Neural cell (in vitro differentiated cells): ENCODE data around the gene ITGAE. TPM values are rescaled to one million over a fixed set of nuclear protein-coding genes. Genes with fewer than 3 reads are reported as not detected.
"Not testable (repeated sequence)": the region's sequence is repeated elsewhere in the genome, so short reads cannot be mapped to it uniquely, and the experiment has no call there.

ENCODE experiments used
- H2AFZ ChIP-seq: fragments of 200-600, 300-800 bp; sonication (generic), shearing (Covaris generic); 2 replicates; pipeline ENCODE4 v1.6.0; 2014; ENCODE audit warnings: low read depth, mild to moderate bottlenecking, antibody characterized with exemption, low read length, moderate library complexity
- H3F3A ChIP-seq: fragments of 200-600 bp; shearing (Covaris generic); 2 replicates; pipeline ENCODE4 v1.6.1; 2016; ENCODE audit warnings: mild to moderate bottlenecking, moderate library complexity, mixed read lengths, antibody characterized with exemption, low read length; ENCODE audit not compliant: insufficient read depth, poor library complexity, severe bottlenecking
- H3K27ac ChIP-seq: fragments of 200-600, 300-800 bp; sonication (generic), shearing (Covaris generic); 2 replicates; pipeline ENCODE4 v1.5.1; 2014; ENCODE audit warnings: mild to moderate bottlenecking, low read length, moderate library complexity
- H3K27me3 ChIP-seq: fragments of 300-800, 200-600 bp; sonication (generic), shearing (Covaris generic); 2 replicates; pipeline ENCODE4 v1.6.0; 2014; ENCODE audit warnings: mild to moderate bottlenecking, low read depth, low read length, moderate library complexity; ENCODE audit not compliant: insufficient read depth
- H3K36me3 ChIP-seq: fragments of 300-800, 200-600 bp; sonication (generic), shearing (Covaris generic); 2 replicates; pipeline ENCODE4 v1.5.1; 2014; ENCODE audit warnings: mild to moderate bottlenecking, antibody characterized with exemption, low read length, moderate library complexity; ENCODE audit not compliant: insufficient read depth
- H3K4me2 ChIP-seq: fragments of 300-800, 200-600 bp; sonication (generic), shearing (Covaris generic); 2 replicates; pipeline ENCODE4 v1.6.0; 2014; ENCODE audit warnings: mild to moderate bottlenecking, low read length
- H3K4me3 ChIP-seq: fragments of 300-800, 200-600 bp; sonication (generic), shearing (Covaris generic); 2 replicates; pipeline ENCODE4 v1.5.1; 2014; ENCODE audit warnings: mild to moderate bottlenecking, low read length, moderate library complexity
- H3K79me2 ChIP-seq: fragments of 200-600 bp; shearing (Covaris generic); replicated peaks from 2 replicates; pipeline ENCODE4 v1.6.0; 2014; ENCODE audit warnings: mild to moderate bottlenecking, low read length, moderate library complexity; ENCODE audit not compliant: insufficient read depth
- H3K9ac ChIP-seq: fragments of 300-800, 200-600 bp; sonication (generic), shearing (Covaris generic); 2 replicates; pipeline ENCODE4 v1.6.1; 2016; ENCODE audit warnings: mild to moderate bottlenecking, low read length, mixed read lengths
- H3K9me2 ChIP-seq: fragments of 200-600 bp; shearing (Covaris generic); 2 replicates; pipeline ENCODE4 v1.6.1; 2016; ENCODE audit warnings: mild to moderate bottlenecking, low read length, mixed read lengths; ENCODE audit not compliant: insufficient read depth
- H3K9me3 ChIP-seq: fragments of 200-600, 300-800 bp; sonication (generic), shearing (Covaris generic); 2 replicates; pipeline ENCODE4 v1.6.1; 2016; ENCODE audit warnings: mild to moderate bottlenecking, mixed run types, low read length, moderate library complexity, mixed read lengths
- H4K20me1 ChIP-seq: fragments of 200-600 bp; shearing (Covaris generic); 2 replicates; pipeline ENCODE4 v1.6.1; 2016; ENCODE audit warnings: mild to moderate bottlenecking, mixed run types; ENCODE audit not compliant: insufficient read depth
- EP300 ChIP-seq: fragments of 450-650 bp; conservative IDR thresholded peaks from 2 replicates; pipeline ENCODE4 v1.6.1; 2014; ENCODE audit warnings: antibody characterized with exemption, mild to moderate bottlenecking, moderate library complexity; ENCODE audit not compliant: poor library complexity, severe bottlenecking
- EZH2 ChIP-seq: fragments of 200-600, 300-800 bp; shearing (Covaris generic), sonication (generic); IDR thresholded peaks from 2 replicates; pipeline ENCODE4 v1.6.1; 2014; ENCODE audit warnings: antibody characterized with exemption, low read length, borderline replicate concordance, mild to moderate bottlenecking; ENCODE audit not compliant: insufficient read depth, poor library complexity, severe bottlenecking
- MXI1 ChIP-seq: fragments of 450-650 bp; conservative IDR thresholded peaks from 2 replicates; pipeline ENCODE4 v1.6.1; 2014; ENCODE audit warnings: antibody characterized with exemption, mild to moderate bottlenecking; ENCODE audit not compliant: poor library complexity, severe bottlenecking
- POLR2AphosphoS5 ChIP-seq: IDR thresholded peaks from 2 replicates; pipeline ENCODE4 v1.6.1; 2012
- RAD21 ChIP-seq: fragments of 450-650 bp; conservative IDR thresholded peaks from 2 replicates; pipeline ENCODE4 v1.6.1; 2014; ENCODE audit warnings: antibody characterized with exemption, mild to moderate bottlenecking, moderate library complexity
- SMC3 ChIP-seq: fragments of 450-650 bp; conservative IDR thresholded peaks from 2 replicates; pipeline ENCODE4 v1.6.1; 2014; ENCODE audit warnings: antibody characterized with exemption, mild to moderate bottlenecking, moderate library complexity; ENCODE audit not compliant: poor library complexity
- TAF1 ChIP-seq: IDR thresholded peaks from 2 replicates; pipeline ENCODE4 v1.6.1; 2012; ENCODE audit warnings: low read depth
- polyA plus RNA-seq: library from polyadenylated mRNA; depleted of rRNA; stranded (reverse); fragments of >200 nt; gene quantifications from 2 replicates; pipeline ENCODE4 v1.2.3, GENCODE V29; 2014
- TF ChIP-seq, protein P1 (sequence below): IDR thresholded peaks from 2 replicates; pipeline ENCODE4 v1.6.1; 2012; ENCODE audit warnings: borderline replicate concordance
- TF ChIP-seq, protein P2 (sequence below): fragments of 450-650 bp; IDR thresholded peaks from 2 replicates; pipeline ENCODE4 v1.5.1; 2014; ENCODE audit warnings: antibody characterized with exemption, mild to moderate bottlenecking, moderate library complexity; ENCODE audit not compliant: poor library complexity, severe bottlenecking

ITGAE gene
- polyA plus RNA-seq, 1 donor from 2014 or later, result 169 TPM

DNA sequence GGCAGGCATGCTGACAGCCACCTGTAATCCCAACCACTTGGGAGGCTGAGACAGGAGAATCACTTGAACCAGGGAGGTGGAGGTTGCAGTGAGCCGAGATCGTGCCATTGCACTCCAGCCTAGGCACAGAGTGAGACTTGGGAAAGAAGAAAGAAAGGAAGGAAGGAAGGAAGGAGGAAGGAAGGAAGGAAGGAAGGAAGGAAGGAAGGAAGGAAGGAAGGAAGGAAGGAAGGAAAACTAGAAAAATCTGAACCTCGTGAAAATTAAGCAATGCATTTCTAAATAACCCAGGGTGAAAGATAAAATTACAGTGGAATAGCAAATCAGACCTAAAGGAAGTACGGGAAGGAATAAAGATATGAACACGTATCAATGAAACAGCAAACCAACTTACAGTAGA, 15.7 kb downstream of the ITGAE start:
- H3F3A ChIP-seq, result not testable (repeated sequence)

DNA sequence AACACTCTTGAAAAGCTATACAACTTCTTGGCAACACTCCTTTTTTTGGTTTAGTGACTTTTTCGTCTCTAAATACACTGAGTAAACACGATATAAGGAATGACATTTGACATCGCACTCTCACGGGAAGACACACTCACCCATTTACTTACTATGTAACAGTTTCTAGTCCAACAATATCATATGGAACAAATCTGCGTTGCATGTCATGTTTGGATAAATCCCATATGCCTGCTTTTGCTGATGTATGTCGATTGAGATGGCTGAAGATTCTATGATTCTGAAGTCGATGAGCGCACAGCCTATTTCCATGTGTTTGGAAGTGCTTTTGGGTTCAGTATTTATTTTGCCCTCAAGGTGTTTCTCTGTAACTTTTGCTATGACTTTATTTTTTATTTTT, 18.2 kb downstream of the ITGAE start:
- no peaks in the 10 kb centered on the region for H3K36me3 ChIP-seq

More for the DNA sequence above, 15.7 kb downstream of the ITGAE start:
- not testable (repeated sequence) for H3K4me2 ChIP-seq, H3K27ac ChIP-seq, H3K27me3 ChIP-seq, H3K9ac ChIP-seq, H3K9me2 ChIP-seq, H4K20me1 ChIP-seq, H3K36me3 ChIP-seq, H3K4me3 ChIP-seq, H3K9me3 ChIP-seq, H3K79me2 ChIP-seq, H2AFZ ChIP-seq

DNA sequence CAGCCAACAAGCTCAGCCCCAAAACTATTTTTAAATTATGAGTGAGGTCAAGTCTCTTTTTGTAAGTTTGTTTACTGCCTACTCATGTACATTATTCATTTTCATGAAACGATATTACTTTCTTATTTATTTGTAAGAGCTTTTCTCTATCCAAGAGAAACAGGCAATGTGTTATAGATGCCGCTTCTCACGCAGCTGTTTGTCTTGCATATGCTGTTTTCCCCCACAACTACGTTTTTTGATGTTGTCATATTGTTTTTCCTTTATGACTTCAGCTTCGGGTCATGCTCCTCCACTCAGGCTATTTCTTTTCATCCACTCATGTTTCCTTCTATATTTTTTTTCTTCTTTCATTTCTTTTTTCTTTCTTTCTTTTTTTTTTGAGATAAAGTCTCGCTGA, 20.0 kb downstream of the ITGAE start:
- H3K27me3 ChIP-seq, result no peaks in the 10 kb centered on the region
- no peak overlapping the region for H3K4me2 ChIP-seq
- no peaks in the 10 kb centered on the region for H4K20me1 ChIP-seq
- no peaks in the 10 kb centered on the region for H3K79me2 ChIP-seq
- H3K9me2 ChIP-seq, result no peaks in the 10 kb centered on the region
- H3F3A ChIP-seq, result no peaks in the 10 kb centered on the region
- no peak overlapping the region for H3K27ac ChIP-seq
- no peaks in the 10 kb centered on the region for H3K36me3 ChIP-seq
- no peak overlapping the region for H3K4me3 ChIP-seq
- no peaks in the 10 kb centered on the region for H3K9me3 ChIP-seq
- no peak overlapping the region for H3K9ac ChIP-seq
- H2AFZ ChIP-seq, result no peak overlapping the region
- TF ChIP-seq EZH2 (no peak), EP300 (no peak), TAF1 (no peak), SMC3 (no peak)
- TF ChIP-seq, protein P1, sequence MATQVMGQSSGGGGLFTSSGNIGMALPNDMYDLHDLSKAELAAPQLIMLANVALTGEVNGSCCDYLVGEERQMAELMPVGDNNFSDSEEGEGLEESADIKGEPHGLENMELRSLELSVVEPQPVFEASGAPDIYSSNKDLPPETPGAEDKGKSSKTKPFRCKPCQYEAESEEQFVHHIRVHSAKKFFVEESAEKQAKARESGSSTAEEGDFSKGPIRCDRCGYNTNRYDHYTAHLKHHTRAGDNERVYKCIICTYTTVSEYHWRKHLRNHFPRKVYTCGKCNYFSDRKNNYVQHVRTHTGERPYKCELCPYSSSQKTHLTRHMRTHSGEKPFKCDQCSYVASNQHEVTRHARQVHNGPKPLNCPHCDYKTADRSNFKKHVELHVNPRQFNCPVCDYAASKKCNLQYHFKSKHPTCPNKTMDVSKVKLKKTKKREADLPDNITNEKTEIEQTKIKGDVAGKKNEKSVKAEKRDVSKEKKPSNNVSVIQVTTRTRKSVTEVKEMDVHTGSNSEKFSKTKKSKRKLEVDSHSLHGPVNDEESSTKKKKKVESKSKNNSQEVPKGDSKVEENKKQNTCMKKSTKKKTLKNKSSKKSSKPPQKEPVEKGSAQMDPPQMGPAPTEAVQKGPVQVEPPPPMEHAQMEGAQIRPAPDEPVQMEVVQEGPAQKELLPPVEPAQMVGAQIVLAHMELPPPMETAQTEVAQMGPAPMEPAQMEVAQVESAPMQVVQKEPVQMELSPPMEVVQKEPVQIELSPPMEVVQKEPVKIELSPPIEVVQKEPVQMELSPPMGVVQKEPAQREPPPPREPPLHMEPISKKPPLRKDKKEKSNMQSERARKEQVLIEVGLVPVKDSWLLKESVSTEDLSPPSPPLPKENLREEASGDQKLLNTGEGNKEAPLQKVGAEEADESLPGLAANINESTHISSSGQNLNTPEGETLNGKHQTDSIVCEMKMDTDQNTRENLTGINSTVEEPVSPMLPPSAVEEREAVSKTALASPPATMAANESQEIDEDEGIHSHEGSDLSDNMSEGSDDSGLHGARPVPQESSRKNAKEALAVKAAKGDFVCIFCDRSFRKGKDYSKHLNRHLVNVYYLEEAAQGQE, result no peak

More for the DNA sequence above, 18.2 kb downstream of the ITGAE start:
- Histone ChIP-seq H3K4me2 (no peak overlapping the region), H3K9me3 (no peaks in the 10 kb centered on the region), H3K79me2 (no peaks in the 10 kb centered on the region), H4K20me1 (no peaks in the 10 kb centered on the region), H3K27ac (no peak overlapping the region), H2AFZ (no peak overlapping the region), H3K4me3 (no peak overlapping the region), H3K27me3 (no peaks in the 10 kb centered on the region), H3K9me2 (no peaks in the 10 kb centered on the region), H3F3A (no peaks in the 10 kb centered on the region), H3K9ac (no peak overlapping the region)
- no peak for TF ChIP-seq MXI1
- TF ChIP-seq, protein P1, result no peak
- no peak for TF ChIP-seq EZH2
- TF ChIP-seq TAF1, result no peak
- no peak for TF ChIP-seq SMC3
- TF ChIP-seq RAD21, result no peak
- TF ChIP-seq, protein P2, sequence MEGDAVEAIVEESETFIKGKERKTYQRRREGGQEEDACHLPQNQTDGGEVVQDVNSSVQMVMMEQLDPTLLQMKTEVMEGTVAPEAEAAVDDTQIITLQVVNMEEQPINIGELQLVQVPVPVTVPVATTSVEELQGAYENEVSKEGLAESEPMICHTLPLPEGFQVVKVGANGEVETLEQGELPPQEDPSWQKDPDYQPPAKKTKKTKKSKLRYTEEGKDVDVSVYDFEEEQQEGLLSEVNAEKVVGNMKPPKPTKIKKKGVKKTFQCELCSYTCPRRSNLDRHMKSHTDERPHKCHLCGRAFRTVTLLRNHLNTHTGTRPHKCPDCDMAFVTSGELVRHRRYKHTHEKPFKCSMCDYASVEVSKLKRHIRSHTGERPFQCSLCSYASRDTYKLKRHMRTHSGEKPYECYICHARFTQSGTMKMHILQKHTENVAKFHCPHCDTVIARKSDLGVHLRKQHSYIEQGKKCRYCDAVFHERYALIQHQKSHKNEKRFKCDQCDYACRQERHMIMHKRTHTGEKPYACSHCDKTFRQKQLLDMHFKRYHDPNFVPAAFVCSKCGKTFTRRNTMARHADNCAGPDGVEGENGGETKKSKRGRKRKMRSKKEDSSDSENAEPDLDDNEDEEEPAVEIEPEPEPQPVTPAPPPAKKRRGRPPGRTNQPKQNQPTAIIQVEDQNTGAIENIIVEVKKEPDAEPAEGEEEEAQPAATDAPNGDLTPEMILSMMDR, result no peak
- TF ChIP-seq EP300, result no peak
- no peak for TF ChIP-seq POLR2AphosphoS5
